CD4-positive, alpha-beta T cell (primary cell): ENCODE measurements around the gene GPR158. TPM values are rescaled to one million over a fixed set of nuclear protein-coding genes. Genes with fewer than 3 reads are reported as not detected.
"Not testable (repeated sequence)": the region's sequence is repeated elsewhere in the genome, so short reads cannot be mapped to it uniquely, and the experiment has no call there.

ENCODE experiments used
- ATAC-seq: fragments of 200-7000 bp; cut with Tn5 transposase; one replicate; pipeline ENCODE4 v1.10.0; 2022; ENCODE audit warnings: mild to moderate bottlenecking; ENCODE audit not compliant: poor library complexity
- CTCF ChIA-PET: fragments of 350-600 bp; sonication (Branson Sonifier 250); formaldehyde crosslinking; loops from one replicate; lab custom pipeline; 2021; ENCODE audit warnings: antibody characterized with exemption, inconsistent platforms; lab: Charles Lee
- POLR2A ChIA-PET: fragments of 350-600 bp; sonication (Branson Sonifier 250); formaldehyde crosslinking; loops from one replicate; lab custom pipeline; 2021; ENCODE audit warnings: antibody characterized with exemption, inconsistent platforms; lab: Charles Lee
- DNase-seq, 14 experiments: peaks; one replicate each; pipeline ENCODE4 v3.0.0-alpha.2; 2013 to 2020; ENCODE audit warnings: mixed read lengths in 2 of 14
- H3K27ac ChIP-seq, 2 donors: one replicate each; pipeline versions ENCODE4 v1.5.1 to v1.7.0; 2013; ENCODE audit warnings: low read length in 2 of 2, low read depth in 1 of 2, mild to moderate bottlenecking in 1 of 2
- H3K27me3 ChIP-seq, 2 experiments: 1 replicate in 1 of 2; 2 replicates in 1 of 2; pipeline versions ENCODE4 v1.6.1 to v1.7.0; 2013; ENCODE audit warnings: low read length in 2 of 2, control low read depth in 1 of 2, mild to moderate bottlenecking in 1 of 2, moderate library complexity in 1 of 2; ENCODE audit not compliant: insufficient read depth in 2 of 2, control insufficient read depth in 1 of 2
- H3K36me3 ChIP-seq: one replicate; pipeline ENCODE4 v1.6.1; 2013; ENCODE audit warnings: low read length, control low read depth; ENCODE audit not compliant: insufficient read depth
- H3K4me1 ChIP-seq: one replicate; pipeline ENCODE4 v1.6.1; 2013; ENCODE audit warnings: low read length, control low read depth; ENCODE audit not compliant: insufficient read depth
- H3K4me3 ChIP-seq: one replicate; pipeline ENCODE4 v1.5.1; 2013; ENCODE audit warnings: mild to moderate bottlenecking, low read length, moderate library complexity
- H3K9me3 ChIP-seq, 2 experiments: 1 replicate in 1 of 2; 2 replicates in 1 of 2; pipeline versions ENCODE4 v1.6.1 to v1.7.0; 2013; ENCODE audit warnings: low read length in 2 of 2, mild to moderate bottlenecking in 2 of 2, control low read depth in 1 of 2, moderate library complexity in 1 of 2; ENCODE audit not compliant: control insufficient read depth in 1 of 2, insufficient read depth in 1 of 2
- H3K27ac Mint-ChIP-seq: one replicate; pipeline ENCODE4 v1.8.0; 2020; ENCODE audit warnings: mixed read lengths
- H3K27me3 Mint-ChIP-seq: one replicate; pipeline ENCODE4 v1.8.0; 2021; ENCODE audit warnings: mixed read lengths
- H3K36me3 Mint-ChIP-seq: one replicate; pipeline ENCODE4 v1.8.0; 2021; ENCODE audit warnings: low read depth, mixed read lengths
- H3K4me1 Mint-ChIP-seq: one replicate; pipeline ENCODE4 v1.8.0; 2021; ENCODE audit warnings: low read depth, mixed read lengths
- H3K4me3 Mint-ChIP-seq: one replicate; pipeline ENCODE4 v1.8.0; 2020; ENCODE audit warnings: mild to moderate bottlenecking, mixed read lengths
- H3K9me3 Mint-ChIP-seq: one replicate; pipeline ENCODE4 v1.8.0; 2020; ENCODE audit warnings: mixed read lengths
- intact Hi-C, 2 experiments: fragments of 100-400 bp; cut with DNase I in 1 of 2; cut with micrococcal nuclease in 1 of 2; formaldehyde crosslinking; loops; one replicate each; pipeline versions ENCODE4 v1.15.1 to v1.9.0; 2023 to 2025; cut with DNase I, micrococcal nuclease
- total RNA-seq, 174 experiments: library from RNA in 2 of 174; stranded (reverse) in 2 of 174; gene quantifications; one replicate each; pipeline ENCODE4 v1.2.3 and lab custom pipeline; 2021 to 2026
- TF ChIP-seq, protein P1 (sequence below): fragments of 200-600 bp; IDR thresholded peaks from one replicate; pipeline ENCODE4 v1.8.0; 2022; ENCODE audit warnings: antibody characterized with exemption, mild to moderate bottlenecking

Gene GPR158
- total RNA-seq, 2 experiments from 2014 or later: not detected

DNA sequence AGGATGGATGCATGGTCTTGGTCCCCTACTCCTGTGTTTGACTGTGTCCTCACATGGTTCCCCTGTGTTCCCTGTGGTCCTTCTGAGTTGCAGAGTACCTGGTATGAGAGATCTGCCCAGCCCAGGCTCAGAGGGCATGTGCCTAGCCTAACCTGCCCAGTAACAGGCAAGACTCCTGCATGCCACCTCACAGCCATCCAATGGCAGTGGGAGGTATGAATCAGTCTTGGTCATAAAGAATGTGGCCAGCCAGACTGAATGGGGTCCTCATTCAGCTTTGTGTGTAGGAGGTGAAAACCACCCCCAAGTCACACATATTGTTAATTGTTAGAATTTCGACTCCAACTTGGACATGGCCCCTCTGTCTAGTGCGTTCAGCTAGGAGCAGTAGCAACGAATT is 17.2 kb upstream of the GPR158 start:
- Mint-ChIP-seq H3K27me3 (no peaks in the 10 kb centered on the region), H3K4me1 (no peaks in the 10 kb centered on the region), H3K27ac (no peak overlapping the region), H3K9me3 (no peaks in the 10 kb centered on the region), H3K4me3 (no peak overlapping the region), H3K36me3 (no peaks in the 10 kb centered on the region)
- POLR2A ChIA-PET: no interaction called here
- CTCF ChIA-PET: no interaction called here
- Histone ChIP-seq H3K4me1 (no peaks in the 10 kb centered on the region), H3K9me3 (no peaks in the 10 kb centered on the region), H3K4me3 (no peak overlapping the region), H3K27me3 (peaks cover 0 to 7% of the 10 kb centered on the region in 2 experiments), H3K27ac (no peak overlapping the region), H3K36me3 (no peaks in the 10 kb centered on the region)
- ATAC-seq (no peak), DNase-seq (no peak)
- intact Hi-C loops: no loop called here
- TF ChIP-seq, protein P1, sequence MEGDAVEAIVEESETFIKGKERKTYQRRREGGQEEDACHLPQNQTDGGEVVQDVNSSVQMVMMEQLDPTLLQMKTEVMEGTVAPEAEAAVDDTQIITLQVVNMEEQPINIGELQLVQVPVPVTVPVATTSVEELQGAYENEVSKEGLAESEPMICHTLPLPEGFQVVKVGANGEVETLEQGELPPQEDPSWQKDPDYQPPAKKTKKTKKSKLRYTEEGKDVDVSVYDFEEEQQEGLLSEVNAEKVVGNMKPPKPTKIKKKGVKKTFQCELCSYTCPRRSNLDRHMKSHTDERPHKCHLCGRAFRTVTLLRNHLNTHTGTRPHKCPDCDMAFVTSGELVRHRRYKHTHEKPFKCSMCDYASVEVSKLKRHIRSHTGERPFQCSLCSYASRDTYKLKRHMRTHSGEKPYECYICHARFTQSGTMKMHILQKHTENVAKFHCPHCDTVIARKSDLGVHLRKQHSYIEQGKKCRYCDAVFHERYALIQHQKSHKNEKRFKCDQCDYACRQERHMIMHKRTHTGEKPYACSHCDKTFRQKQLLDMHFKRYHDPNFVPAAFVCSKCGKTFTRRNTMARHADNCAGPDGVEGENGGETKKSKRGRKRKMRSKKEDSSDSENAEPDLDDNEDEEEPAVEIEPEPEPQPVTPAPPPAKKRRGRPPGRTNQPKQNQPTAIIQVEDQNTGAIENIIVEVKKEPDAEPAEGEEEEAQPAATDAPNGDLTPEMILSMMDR: no peak

DNA sequence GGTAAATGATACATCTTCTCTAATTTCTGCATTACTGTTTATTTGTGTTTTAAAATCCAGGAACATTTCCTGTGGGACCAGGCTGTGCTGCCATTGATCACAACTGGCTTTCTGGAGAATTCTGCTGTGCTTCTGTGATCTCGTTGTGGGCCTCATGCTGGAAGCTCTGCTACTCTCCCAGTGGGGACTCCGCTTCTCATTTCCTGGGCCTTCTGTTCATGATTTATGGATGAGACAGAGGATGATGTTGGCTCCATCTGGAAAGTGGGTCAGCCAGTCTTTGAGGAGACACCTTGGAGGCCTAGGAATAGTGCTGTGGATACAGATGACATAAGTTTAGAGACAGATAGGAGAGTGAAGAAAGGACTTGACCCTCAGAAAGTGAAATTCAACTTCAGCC is 15.2 kb upstream of the GPR158 start:
- Histone ChIP-seq H3K9me3 (peaks cover 0 to 7% of the 10 kb centered on the region in 2 experiments), H3K4me3 (no peak overlapping the region), H3K27me3 (peaks cover 0 to 3% of the 10 kb centered on the region in 2 experiments), H3K4me1 (no peaks in the 10 kb centered on the region), H3K36me3 (no peaks in the 10 kb centered on the region), H3K27ac (no peak overlapping the region)
- H3K4me3 Mint-ChIP-seq: no peak overlapping the region
- TF ChIP-seq, protein P1: no peak
- ATAC-seq (no peak), DNase-seq (no peak)
- intact Hi-C loops: no loop called here
- H3K4me1 Mint-ChIP-seq: no peaks in the 10 kb centered on the region
- no peaks in the 10 kb centered on the region for H3K9me3 Mint-ChIP-seq
- H3K27me3 Mint-ChIP-seq: peaks cover under 1% of the 10 kb centered on the region
- no peak overlapping the region for H3K27ac Mint-ChIP-seq
- CTCF ChIA-PET: no interaction called here
- H3K36me3 Mint-ChIP-seq: no peaks in the 10 kb centered on the region
- POLR2A ChIA-PET: no interaction called here

DNA sequence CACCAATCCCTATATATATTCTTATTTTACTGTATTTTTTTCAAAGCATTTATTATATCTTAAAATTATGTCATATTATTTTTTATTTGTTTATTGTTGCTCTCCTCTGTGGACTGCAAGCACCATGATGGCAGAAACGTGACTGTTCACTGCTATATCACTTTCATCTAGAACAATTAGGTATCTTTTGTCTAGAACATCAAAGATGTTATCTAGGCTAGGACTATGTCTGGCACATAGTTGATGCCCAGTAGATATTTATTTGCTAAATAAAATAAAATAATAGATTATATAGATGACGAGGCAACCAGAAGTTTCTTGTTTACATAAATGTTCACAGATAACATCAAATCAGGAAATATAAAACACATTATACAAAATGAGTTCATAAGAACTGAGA is 12.4 kb upstream of the GPR158 start:
- TF ChIP-seq, protein P1: no peak
- peaks cover 21% of the 10 kb centered on the region for H3K27me3 Mint-ChIP-seq
- ChIA-PET POLR2A (no interaction called here), CTCF (no interaction called here)
- intact Hi-C loops: no loop called here
- DNase-seq (no peak), ATAC-seq (no peak)
- no peaks in the 10 kb centered on the region for H3K4me1 Mint-ChIP-seq
- H3K27me3 ChIP-seq: peaks cover 0 to 3% of the 10 kb centered on the region in 2 experiments
- no peaks in the 10 kb centered on the region for H3K9me3 Mint-ChIP-seq
- H3K9me3 ChIP-seq: peaks cover 0 to 7% of the 10 kb centered on the region in 2 experiments
- no peaks in the 10 kb centered on the region for H3K4me1 ChIP-seq
- H3K27ac ChIP-seq: no peak overlapping the region
- no peak overlapping the region for H3K27ac Mint-ChIP-seq
- no peak overlapping the region for H3K4me3 Mint-ChIP-seq
- H3K4me3 ChIP-seq: no peak overlapping the region
- no peaks in the 10 kb centered on the region for H3K36me3 ChIP-seq
- no peaks in the 10 kb centered on the region for H3K36me3 Mint-ChIP-seq

DNA sequence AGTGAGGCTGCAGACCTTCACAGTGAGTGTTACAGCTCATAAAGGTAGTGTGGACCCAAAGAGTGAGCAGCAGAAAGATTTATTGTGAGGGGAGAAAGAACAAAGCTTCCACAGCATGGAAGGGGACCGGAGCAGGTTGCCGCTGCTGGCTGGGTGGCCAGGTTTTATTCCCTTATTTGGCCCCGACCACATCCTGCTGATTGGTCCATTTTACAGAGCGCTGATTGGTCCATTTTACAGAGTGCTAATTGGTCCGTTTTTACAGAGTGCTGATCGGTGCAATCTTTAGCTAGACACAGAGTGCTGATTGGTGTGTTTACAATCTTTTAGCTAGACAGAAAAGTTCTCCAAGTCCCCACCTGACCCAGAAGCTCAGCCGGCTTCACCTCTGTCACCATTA is 11.3 kb upstream of the GPR158 start:
- H3K36me3 ChIP-seq, H3K27ac ChIP-seq, H3K4me1 ChIP-seq, H3K9me3 ChIP-seq, ATAC-seq, DNase-seq, H3K36me3 Mint-ChIP-seq, H3K9me3 Mint-ChIP-seq, CTCF ChIA-PET, H3K4me3 Mint-ChIP-seq, intact Hi-C loops, H3K4me1 Mint-ChIP-seq, H3K4me3 ChIP-seq, H3K27ac Mint-ChIP-seq, POLR2A ChIA-PET, H3K27me3 ChIP-seq: not testable (repeated sequence)
- peaks cover 30% of the 10 kb centered on the region for H3K27me3 Mint-ChIP-seq
